Upper lobe of left lung (tissue), 6 donors: Measurements from ENCODE around the gene MIEF1. TPM values are rescaled to one million over a fixed set of nuclear protein-coding genes. Genes with fewer than 3 reads are reported as not detected.

ENCODE experiments used
- ATAC-seq, 2 donors: fragments of 200-7000 bp; cut with Tn5 transposase; one replicate each; pipeline ENCODE4 v1.9.1; 2022; ENCODE audit warnings: mild to moderate bottlenecking in 2 of 2, moderate library complexity in 2 of 2; ENCODE audit not compliant: low FRiP score in 2 of 2
- DNase-seq, 2 donors: peaks; one replicate each; pipeline ENCODE4 v3.0.0-alpha.2; 2019 to 2020
- H3K27ac ChIP-seq, 4 donors: fragments of 200-600 bp; sonication (generic); one replicate each; pipeline ENCODE4 v1.5.1; 2016 to 2019
- H3K27me3 ChIP-seq, 4 donors: fragments of 200-600 bp; sonication (generic); one replicate each; pipeline ENCODE4 v1.5.1; 2017 to 2019
- H3K36me3 ChIP-seq, 4 donors: fragments of 200-600 bp; sonication (generic); one replicate each; pipeline ENCODE4 v1.5.1; 2016 to 2019
- H3K4me1 ChIP-seq, 4 donors: fragments of 200-600 bp; sonication (generic); one replicate each; pipeline ENCODE4 v1.5.1; 2018 to 2019
- H3K4me3 ChIP-seq, 4 donors: fragments of 200-600 bp; sonication (generic); one replicate each; pipeline ENCODE4 v1.5.1; 2017 to 2019; ENCODE audit warnings: mild to moderate bottlenecking in 2 of 4, moderate library complexity in 1 of 4
- H3K9me3 ChIP-seq, 4 donors: fragments of 200-600 bp; sonication (generic); one replicate each; pipeline ENCODE4 v1.5.1; 2018 to 2019
- EP300 ChIP-seq, 4 donors: sonication (generic); formaldehyde crosslinking; IDR thresholded peaks; one replicate each; pipeline ENCODE4 v1.5.1; 2017; ENCODE audit warnings: antibody characterized with exemption in 4 of 4, control low read depth in 2 of 4
- POLR2A ChIP-seq, 4 donors: fragments of 450-650 bp; IDR thresholded peaks; one replicate each; pipeline ENCODE4 v1.5.1; 2016 to 2017; ENCODE audit warnings: antibody characterized with exemption in 4 of 4, mild to moderate bottlenecking in 2 of 4
- POLR2AphosphoS5 ChIP-seq, 2 donors: sonication (generic); formaldehyde crosslinking; IDR thresholded peaks; one replicate each; pipeline ENCODE4 v1.5.1; 2017; ENCODE audit warnings: antibody characterized with exemption in 2 of 2
- WGBS, 2 donors: methylation state at CpG; one replicate each; pipeline ENCODE4 v1.1.5; 2017 to 2018; 5-methylcytosine and 5-hydroxymethylcytosine counted together
- total RNA-seq, 6 donors: library from RNA; depleted of rRNA in 4 of 6; stranded (reverse); fragments of >200 nt in 4 of 6; gene quantifications; one replicate each; pipeline versions ENCODE4 v1.1.0 to v1.2.1, GENCODE V29; 2016 to 2021
- TF ChIP-seq, protein P1 (sequence below), 6 experiments: fragments of 450-650 bp in 4 of 6; fragments of 200-600 bp in 2 of 6; sonication (generic) in 2 of 6; IDR thresholded peaks; one replicate each; pipeline ENCODE4 v1.5.1; 2016 to 2019; ENCODE audit warnings: antibody characterized with exemption in 6 of 6
- donor health status: DM: no; HTN: no; CAD: no; lungs with moderate emphysema.
- donor health status: DM: no; HTN: yes; CAD: no; lungs with severe emphysema.

The MIEF1 gene
- total RNA-seq, 6 donors from 2014 or later = 10.5 to 35.3 (median 25.6) TPM

DNA sequence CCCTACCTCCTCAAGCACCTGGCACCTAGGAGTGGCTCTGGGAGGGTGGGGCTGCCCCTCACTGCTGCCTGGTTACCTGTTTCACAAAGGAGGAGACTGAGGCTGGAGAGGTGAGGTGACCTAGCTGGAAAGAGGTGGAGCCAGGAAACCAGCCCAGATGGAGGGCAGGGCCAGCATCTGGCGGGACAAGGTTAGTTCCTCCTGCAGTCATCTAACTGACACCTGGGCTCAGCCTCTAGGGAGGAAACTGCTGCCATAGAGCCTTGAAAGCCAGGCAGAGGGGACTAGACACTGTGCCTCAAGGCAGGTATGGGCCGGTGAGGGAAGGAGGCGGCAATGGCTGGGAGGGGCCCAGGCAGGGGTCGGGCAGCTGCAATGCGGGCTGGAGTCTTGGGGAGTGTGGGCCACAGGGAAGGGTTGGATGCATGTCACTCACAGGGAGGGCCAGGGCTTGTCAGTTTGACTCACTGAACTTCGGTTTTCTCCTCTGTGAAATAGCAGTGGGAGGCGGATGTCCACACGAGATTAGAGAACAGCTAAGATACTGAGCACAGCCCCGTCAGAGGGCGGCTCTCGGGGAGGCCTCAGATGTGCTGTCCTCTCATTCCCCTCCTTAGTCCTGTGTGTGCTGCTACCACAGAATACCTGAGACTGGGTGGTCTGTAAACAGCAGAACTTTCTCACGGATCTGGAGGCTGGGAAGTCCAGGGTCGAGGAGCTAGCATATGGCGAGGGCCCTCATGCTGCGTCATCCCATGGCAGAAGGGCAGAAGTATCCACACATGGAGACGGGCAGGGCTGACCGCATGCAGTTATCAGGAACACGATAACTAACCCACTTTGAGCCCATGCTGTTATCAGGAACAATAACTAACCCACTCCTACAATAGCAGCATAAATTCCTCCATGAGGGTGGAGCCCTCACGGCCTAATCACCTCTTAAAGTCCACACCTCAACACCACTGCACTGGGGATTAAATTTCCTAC lies 29.2 kb upstream of the MIEF1 start:
- peak overlapping the region; percentile 82 to 90 (median 84) for H3K27ac ChIP-seq
- peak overlapping the region in 2 of 4 donors; percentile 0 to 30 for H3K4me3 ChIP-seq
- H3K36me3 ChIP-seq = peaks cover 0 to 6% (median 0%) of the 10 kb centered on the region in 4 donors
- peak; percentile 4 to 69 for ATAC-seq
- peaks cover 41 to 56% (median 52%) of the 10 kb centered on the region in 4 donors for H3K4me1 ChIP-seq
- peak in 1 of 2 donors; percentile 75 for DNase-seq
- TF ChIP-seq POLR2AphosphoS5 (IDR thresholded peaks at IDR 0.05) (no peak), EP300 (IDR thresholded peaks at IDR 0.05) (no peak), POLR2A (IDR thresholded peaks at IDR 0.05) (peak in 1 of 4 donors; percentile 22)
- TF ChIP-seq, protein P1, sequence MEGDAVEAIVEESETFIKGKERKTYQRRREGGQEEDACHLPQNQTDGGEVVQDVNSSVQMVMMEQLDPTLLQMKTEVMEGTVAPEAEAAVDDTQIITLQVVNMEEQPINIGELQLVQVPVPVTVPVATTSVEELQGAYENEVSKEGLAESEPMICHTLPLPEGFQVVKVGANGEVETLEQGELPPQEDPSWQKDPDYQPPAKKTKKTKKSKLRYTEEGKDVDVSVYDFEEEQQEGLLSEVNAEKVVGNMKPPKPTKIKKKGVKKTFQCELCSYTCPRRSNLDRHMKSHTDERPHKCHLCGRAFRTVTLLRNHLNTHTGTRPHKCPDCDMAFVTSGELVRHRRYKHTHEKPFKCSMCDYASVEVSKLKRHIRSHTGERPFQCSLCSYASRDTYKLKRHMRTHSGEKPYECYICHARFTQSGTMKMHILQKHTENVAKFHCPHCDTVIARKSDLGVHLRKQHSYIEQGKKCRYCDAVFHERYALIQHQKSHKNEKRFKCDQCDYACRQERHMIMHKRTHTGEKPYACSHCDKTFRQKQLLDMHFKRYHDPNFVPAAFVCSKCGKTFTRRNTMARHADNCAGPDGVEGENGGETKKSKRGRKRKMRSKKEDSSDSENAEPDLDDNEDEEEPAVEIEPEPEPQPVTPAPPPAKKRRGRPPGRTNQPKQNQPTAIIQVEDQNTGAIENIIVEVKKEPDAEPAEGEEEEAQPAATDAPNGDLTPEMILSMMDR (IDR thresholded peaks at IDR 0.05) = no peak
- no peaks in the 10 kb centered on the region for H3K9me3 ChIP-seq
- WGBS, 2 donors = 61 to 70% methylated on average over 15 to 19 of the region's 19 CpGs
- no peaks in the 10 kb centered on the region for H3K27me3 ChIP-seq

DNA sequence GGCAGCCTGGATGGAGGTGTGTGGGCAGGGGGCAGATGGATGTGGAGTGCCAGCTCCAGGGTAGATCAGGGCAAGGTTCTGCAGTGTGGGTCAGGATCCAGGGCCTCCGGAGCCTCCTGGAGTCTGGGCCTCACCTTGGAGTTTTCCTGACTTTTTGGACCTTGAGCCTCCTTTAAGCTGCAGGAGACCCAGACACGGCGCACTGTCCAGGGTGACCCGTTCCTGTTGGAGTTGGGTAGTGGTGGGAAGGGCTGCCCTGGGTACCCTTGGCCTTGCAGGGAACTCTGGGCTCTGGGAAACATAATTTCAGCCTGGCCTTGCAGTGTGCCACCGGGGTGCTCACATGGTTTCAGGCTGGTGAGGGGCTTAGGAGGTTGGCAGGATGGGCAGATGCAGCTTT lies 28.2 kb upstream of the MIEF1 start:
- Histone ChIP-seq H3K27me3 (no peaks in the 10 kb centered on the region), H3K4me1 (peaks cover 41 to 51% (median 48%) of the 10 kb centered on the region in 4 donors), H3K4me3 (no peak overlapping the region), H3K9me3 (no peaks in the 10 kb centered on the region), H3K27ac (peak overlapping the region; percentile 82 to 90 (median 84)), H3K36me3 (peaks cover 0 to 7% (median 0%) of the 10 kb centered on the region in 4 donors)
- TF ChIP-seq EP300 (IDR thresholded peaks at IDR 0.05) = no peak
- TF ChIP-seq POLR2AphosphoS5 (IDR thresholded peaks at IDR 0.05) = no peak
- TF ChIP-seq POLR2A (IDR thresholded peaks at IDR 0.05) = no peak
- TF ChIP-seq, protein P1 (IDR thresholded peaks at IDR 0.05) = no peak
- 91 to 94% methylated on average over 5 of the region's 5 CpGs for WGBS, 2 donors
- ATAC-seq = no peak
- DNase-seq = no peak

DNA sequence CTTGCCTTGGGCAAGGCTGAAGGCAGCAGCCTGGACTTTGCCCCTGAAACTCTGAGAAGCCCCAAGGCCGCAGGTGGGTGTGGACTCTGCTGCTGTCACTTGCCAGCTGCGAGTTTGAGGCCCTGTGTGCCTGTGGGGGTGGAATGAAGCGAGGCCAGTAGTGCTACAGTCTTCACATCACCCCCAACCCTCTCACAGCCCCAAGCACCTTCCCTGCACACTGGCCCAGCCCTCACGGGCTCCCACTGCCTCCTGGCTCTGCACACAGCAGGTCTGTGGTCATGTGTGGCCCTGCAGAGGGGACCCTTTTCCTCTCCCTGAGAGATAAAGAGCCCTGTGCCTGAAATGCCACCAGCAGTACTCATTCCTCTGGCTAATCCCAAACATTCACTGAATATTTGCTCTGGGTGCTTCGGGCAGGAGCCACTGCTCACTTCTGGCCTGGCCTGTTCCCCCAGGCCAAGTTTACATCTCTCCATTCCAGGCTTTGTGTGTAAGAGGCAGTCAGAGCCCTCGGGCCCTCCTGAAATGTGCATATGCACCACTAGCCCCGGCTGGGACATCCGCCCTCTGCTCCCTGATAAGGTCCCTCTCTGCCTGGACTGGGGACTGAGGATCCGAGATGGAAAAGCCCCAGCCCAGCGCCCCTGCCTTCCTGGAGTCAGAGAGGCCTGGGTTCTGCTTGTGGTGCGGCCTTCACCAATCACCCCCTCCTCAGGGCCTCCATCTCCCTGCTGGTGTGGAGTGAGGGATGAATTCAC lies 27.6 kb upstream of the MIEF1 start:
- no peaks in the 10 kb centered on the region for H3K9me3 ChIP-seq
- H3K27me3 ChIP-seq = no peaks in the 10 kb centered on the region
- peaks cover 40 to 45% (median 42%) of the 10 kb centered on the region in 4 donors for H3K4me1 ChIP-seq
- no peak overlapping the region for H3K4me3 ChIP-seq
- no peak for TF ChIP-seq EP300 (IDR thresholded peaks at IDR 0.05)
- TF ChIP-seq, protein P1 (IDR thresholded peaks at IDR 0.05) = no peak
- TF ChIP-seq POLR2AphosphoS5 (IDR thresholded peaks at IDR 0.05) = no peak
- no peak for TF ChIP-seq POLR2A (IDR thresholded peaks at IDR 0.05)
- H3K27ac ChIP-seq = peak overlapping the region in 3 of 4 donors; percentile 83 to 90 (median 86)
- no peak for ATAC-seq
- H3K36me3 ChIP-seq = peaks cover 0 to 7% (median 0%) of the 10 kb centered on the region in 4 donors
- no peak for DNase-seq
- WGBS, 2 donors = 67 to 92% methylated on average over 7 to 11 of the region's 11 CpGs

DNA sequence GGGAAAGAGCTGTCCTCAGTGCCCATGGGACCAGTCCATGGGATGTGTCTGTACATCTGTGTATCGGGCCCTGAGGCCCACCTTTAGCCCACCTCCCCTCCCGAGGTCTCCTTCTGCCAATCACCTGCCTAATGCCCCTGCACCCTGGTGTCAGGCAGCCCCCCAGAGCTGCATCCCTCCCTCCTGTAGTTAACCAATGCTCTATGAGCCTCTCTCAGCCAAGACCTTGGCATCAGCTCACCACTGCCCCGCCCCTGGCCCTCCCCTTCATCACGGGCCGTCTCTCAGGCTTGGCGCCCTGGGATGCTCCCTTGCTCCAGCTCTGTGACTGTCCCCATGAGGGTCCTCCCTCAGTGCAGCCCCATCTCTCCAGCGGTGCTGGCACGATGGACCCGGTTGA lies 26.8 kb upstream of the MIEF1 start:
- Histone ChIP-seq H3K27me3 (no peaks in the 10 kb centered on the region), H3K36me3 (peaks cover 0 to 7% (median 0%) of the 10 kb centered on the region in 4 donors), H3K4me3 (no peak overlapping the region), H3K9me3 (no peaks in the 10 kb centered on the region), H3K27ac (peak overlapping the region in 1 of 4 donors; percentile 29), H3K4me1 (peaks cover 32 to 37% (median 34%) of the 10 kb centered on the region in 4 donors)
- 81 to 86% methylated on average over 8 to 9 of the region's 9 CpGs for WGBS, 2 donors
- ATAC-seq (no peak), DNase-seq (no peak)
- TF ChIP-seq, protein P1 (IDR thresholded peaks at IDR 0.05) = no peak
- TF ChIP-seq POLR2AphosphoS5 (IDR thresholded peaks at IDR 0.05) (no peak), POLR2A (IDR thresholded peaks at IDR 0.05) (no peak), EP300 (IDR thresholded peaks at IDR 0.05) (no peak)
